PC-9 (cell line): Measurements from ENCODE around the gene CCNL2.

Experiments used
- CTCF ChIP-seq: fragments of 200-600 bp; sonication (generic); conservative IDR thresholded peaks from 2 replicates; pipeline ENCODE4 v1.6.1; 2017; ENCODE audit warnings: mixed run types, antibody characterized with exemption, mild to moderate bottlenecking, moderate library complexity
- EZH2 ChIP-seq: fragments of 200-600 bp; sonication (generic); IDR thresholded peaks from 2 replicates; pipeline ENCODE4 v1.8.0; 2017; ENCODE audit warnings: antibody characterized with exemption, low read depth

- no peak for TF ChIP-seq CTCF
- no peak for TF ChIP-seq EZH2
These were observed 32.5 kb downstream of the CCNL2 start for GRCh38 chr1:1366699-1367066.
